K562 (cell line): ENCODE measurements around the gene KLKB1. TPM values are rescaled to one million over a fixed set of nuclear protein-coding genes. Genes with fewer than 3 reads are reported as not detected.

Experiments used
- ATAC-seq: fragments of 200-7000 bp; cut with Tn5 transposase; 3 replicates; pipeline ENCODE4 v1.9.1; 2020; ENCODE audit warnings: moderate library complexity
- BruUV-seq: library from RNA; stranded (reverse); fragments of 400-500 nt; replicated peaks from 2 replicates; lab custom pipeline; 2021; lab: Mats Ljungman, UMichigan
- CTCF ChIA-PET: fragments of 300-600 bp; formaldehyde crosslinking; extraction: SDS; loops from one replicate; lab custom pipeline; 2021; ENCODE audit warnings: low intra/inter-chr PET ratio; lab: Yijun Ruan, JAX
- POLR2A ChIA-PET: fragments of 300-600, 350-650 bp; sonication (Branson Sonifier 250); formaldehyde crosslinking; extraction: SDS; loops from one replicate; lab custom pipeline; 2021; ENCODE audit warnings: antibody characterized with exemption, inconsistent platforms; lab: Yijun Ruan, JAX
- DNase-seq, 4 experiments: peaks; one replicate each; pipeline versions ENCODE4 v3.0.0 to v3.0.0-alpha.2; 2011 to 2018; ENCODE audit warnings: low spot score in 3 of 4, mixed read lengths in 3 of 4; ENCODE audit errors: extremely low read depth in 1 of 4
- FAIRE-seq: peaks from 2 replicates; lab custom pipeline; 2011; peaks lifted over from hg19 to GRCh38; lab: Jason Lieb, UNC
- H2AFZ ChIP-seq: 2 replicates; pipeline ENCODE4 v1.6.0; 2011; ENCODE audit warnings: low read depth, low read length, control low read depth, inconsistent platforms
- H3K27ac ChIP-seq: fragments of 200-600 bp; 3 replicates; pipeline ENCODE4 v1.8.0; 2011; ENCODE audit warnings: low read depth, mild to moderate bottlenecking, control low read depth, inconsistent platforms, low read length, moderate library complexity, mixed read lengths; ENCODE audit errors: extremely low read depth
- H3K27me3 ChIP-seq, 2 experiments: fragments of 300-600 bp in 1 of 2; 2 replicates in 1 of 2; 3 replicates in 1 of 2; pipeline versions ENCODE4 v1.6.0 to v1.8.0; 2011; ENCODE audit warnings: inconsistent platforms in 2 of 2, low read length in 2 of 2, mild to moderate bottlenecking in 1 of 2, mixed read lengths in 1 of 2, moderate library complexity in 1 of 2; ENCODE audit not compliant: control insufficient read depth in 2 of 2, insufficient read depth in 2 of 2
- H3K36me3 ChIP-seq: fragments of 300-600 bp; 3 replicates; pipeline ENCODE4 v1.8.0; 2011; ENCODE audit warnings: mild to moderate bottlenecking, low read length, inconsistent platforms; ENCODE audit not compliant: control insufficient read depth, insufficient read depth
- H3K4me1 ChIP-seq, 2 experiments: fragments of 200-600 bp in 1 of 2; replicated peaks in 1 of 2; 2 replicates in 1 of 2; 3 replicates in 1 of 2; pipeline versions ENCODE4 v1.5.1 to v1.8.0; 2011; ENCODE audit warnings: inconsistent platforms in 2 of 2, low read length in 2 of 2, mild to moderate bottlenecking in 1 of 2, mixed read lengths in 1 of 2, moderate library complexity in 1 of 2; ENCODE audit not compliant: control insufficient read depth in 2 of 2, insufficient read depth in 2 of 2
- H3K4me2 ChIP-seq: 2 replicates; pipeline ENCODE4 v1.6.1; 2011; ENCODE audit warnings: low read length, control low read depth, inconsistent platforms, mixed read lengths; ENCODE audit not compliant: insufficient read depth
- H3K4me3 ChIP-seq: fragments of 200-600 bp; sonication (generic), shearing (Covaris generic); 2 replicates; pipeline ENCODE4 v1.5.1; 2016; ENCODE audit warnings: control low read depth, inconsistent platforms
- H3K79me2 ChIP-seq: fragments of 200-600 bp; 3 replicates; pipeline ENCODE4 v1.8.0; 2011; ENCODE audit warnings: low read length, inconsistent platforms; ENCODE audit not compliant: control insufficient read depth, insufficient read depth
- H3K9ac ChIP-seq, 2 experiments: 2 replicates each; pipeline versions ENCODE4 v1.6.0 to v1.6.1; 2011; ENCODE audit warnings: low read depth in 2 of 2, low read length in 2 of 2, control low read depth in 1 of 2, inconsistent platforms in 1 of 2, mild to moderate bottlenecking in 1 of 2, mixed read lengths in 1 of 2; ENCODE audit not compliant: insufficient read depth in 1 of 2
- H3K9me1 ChIP-seq: one replicate; pipeline ENCODE4 v1.6.0; 2011; ENCODE audit warnings: inconsistent platforms, mild to moderate bottlenecking, low read length, moderate library complexity; ENCODE audit not compliant: control insufficient read depth, insufficient read depth
- H3K9me3 ChIP-seq: replicated peaks from 2 replicates; pipeline ENCODE4 v1.5.1; 2011; ENCODE audit warnings: low read depth, low read length, inconsistent platforms; ENCODE audit not compliant: control insufficient read depth, insufficient read depth
- H4K20me1 ChIP-seq: replicated peaks from 2 replicates; pipeline ENCODE4 v1.6.1; 2011; ENCODE audit warnings: low read length, inconsistent platforms, mixed read lengths; ENCODE audit not compliant: control insufficient read depth, insufficient read depth
- CGGBP1 ChIP-seq: fragments of 250-450 bp; sonication (Bioruptor Pico); IDR thresholded peaks from 2 replicates; pipeline ENCODE4 v1.9.0; 2021; ENCODE audit warnings: mild to moderate bottlenecking
- JUND ChIP-seq, 2 experiments: IDR thresholded peaks; 2 replicates in 1 of 2; 3 replicates in 1 of 2; pipeline ENCODE4 v1.6.1; 2011; ENCODE audit warnings: borderline replicate concordance in 2 of 2, low read depth in 2 of 2, low read length in 2 of 2, improper control_type of control experiment in 1 of 2, missing biosample characterization in 1 of 2, missing genetic modification characterization in 1 of 2, missing genetic modification reagents in 1 of 2
- MCM3 ChIP-seq: fragments of 450-650 bp; IDR thresholded peaks from 2 replicates; pipeline ENCODE4 v1.6.1; 2016
- MITF ChIP-seq: IDR thresholded peaks from 2 replicates; pipeline ENCODE4 v1.6.1; 2014; ENCODE audit warnings: antibody characterized with exemption
- PCBP2 ChIP-seq: fragments of 200-400 bp; formaldehyde crosslinking; IDR thresholded peaks from 2 replicates; pipeline ENCODE4 v1.6.1; 2018; ENCODE audit warnings: low read length, low read depth, mild to moderate bottlenecking, moderate library complexity; ENCODE audit not compliant: poor library complexity, severe bottlenecking
- SAFB2 ChIP-seq: fragments of 200-400 bp; formaldehyde crosslinking; IDR thresholded peaks from 2 replicates; pipeline ENCODE4 v1.6.1; 2018; ENCODE audit warnings: borderline replicate concordance, low read length, low read depth, moderate library complexity; ENCODE audit not compliant: severe bottlenecking
- SAP30 ChIP-seq: fragments of 200-600 bp; sonication (generic); IDR thresholded peaks from 2 replicates; pipeline ENCODE4 v1.6.1; 2012; ENCODE audit warnings: borderline replicate concordance, low read depth, mild to moderate bottlenecking, moderate library complexity, low read length, control low read depth, inconsistent platforms; ENCODE audit not compliant: insufficient read depth, poor library complexity, severe bottlenecking
- UBTF ChIP-seq, 2 experiments: IDR thresholded peaks; 2 replicates each; pipeline ENCODE4 v1.6.1; 2012; ENCODE audit warnings: improper control_type of control experiment in 2 of 2, low read depth in 2 of 2, low read length in 2 of 2, borderline replicate concordance in 1 of 2
- ZNF511 ChIP-seq: sonication (generic); formaldehyde crosslinking; IDR thresholded peaks from 2 replicates; pipeline ENCODE4 v1.8.0; 2022; ENCODE audit warnings: mild to moderate bottlenecking, missing genetic modification reagents
- WGBS: fragments of 100-300 bp; shearing (Covaris generic); methylation state at CpG from one replicate; pipeline ENCODE4 v1.1.6; 2016; ENCODE audit warnings: low coverage, mixed read lengths; ENCODE audit not compliant: insufficient coverage; ENCODE audit errors: missing lambda C conversion rate; 5-methylcytosine and 5-hydroxymethylcytosine counted together
- in situ Hi-C: fragments of 300-500 bp; cut with MboI; formaldehyde crosslinking; loops from 4 replicates; pipeline ENCODE4 v1.15.0; 2018; ENCODE audit warnings: inconsistent platforms, mixed read lengths
- intact Hi-C: fragments of 100-400 bp; cut with micrococcal nuclease; formaldehyde crosslinking; loops from 2 replicates; pipeline ENCODE4 v1.14.2; 2022
- polyA plus RNA-seq, 8 experiments: library from polyadenylated mRNA; depleted of rRNA in 4 of 8; stranded (reverse) in 5 of 8; unstranded in 3 of 8; fragments of >200 nt; fragmentation: Nextera tagmentation in 2 of 8; fragmentation: Illumina TruSeq in 1 of 8; extraction: Ambion mirVana in 2 of 8; extraction: Trizol in 1 of 8; gene quantifications; 2 replicates each; pipeline versions ENCODE4 v1.2.1 to v1.2.3, GENCODE V29; 2011 to 2014; ENCODE audit warnings: inconsistent platforms in 1 of 8, missing spikeins in 1 of 8
- total RNA-seq, 7 experiments: library from RNA; depleted of rRNA in 6 of 7; stranded (reverse); fragments of >200 nt in 6 of 7; fragmentation: Illumina TruSeq in 2 of 7; extraction: Trizol in 2 of 7; gene quantifications; 2 replicates each; pipeline versions ENCODE4 v1.2.1 to v1.2.3, GENCODE V29; 2011 to 2021; ENCODE audit warnings: low replicate concordance in 1 of 7
- TF ChIP-seq, protein P1 (sequence below), 2 experiments: fragments of 450-650 bp; IDR thresholded peaks; 2 replicates each; pipeline ENCODE4 v1.6.1; 2018; ENCODE audit warnings: mild to moderate bottlenecking in 2 of 2, low read depth in 1 of 2; ENCODE audit not compliant: partially characterized antibody in 2 of 2

The KLKB1 gene
- total and polyA plus RNA-seq, 9 of the 15 experiments (the other 6 are each of a cell fraction or from before 2014, with no cell fraction given), result 0.27 TPM; not detected in 8

DNA sequence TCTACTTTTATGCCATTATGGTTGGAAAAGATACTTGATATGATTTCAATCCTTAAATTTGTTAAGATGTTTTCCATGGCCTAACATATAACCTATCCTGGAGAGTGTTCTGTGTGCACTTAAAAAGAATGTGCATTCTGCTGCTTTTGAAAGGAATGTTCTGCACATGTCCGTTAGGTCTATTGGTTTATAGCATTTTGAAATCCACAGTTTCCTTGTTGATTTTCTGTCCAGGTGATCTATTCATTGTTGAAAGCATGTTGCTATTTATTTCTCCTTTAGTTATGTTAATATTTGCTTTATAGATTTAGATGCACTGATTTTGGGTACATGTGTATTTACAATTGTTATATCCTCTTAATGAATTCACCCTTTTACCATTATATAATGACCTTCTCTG lies 5.7 kb upstream of the KLKB1 start:
- H3K9me1 ChIP-seq, result no peaks in the 10 kb centered on the region
- H3K4me2 ChIP-seq, result no peak overlapping the region
- no peak for DNase-seq
- H2AFZ ChIP-seq, result no peak overlapping the region
- no peak overlapping the region for H3K9ac ChIP-seq
- CTCF ChIA-PET, result no interaction called here
- no peak overlapping the region for H3K4me3 ChIP-seq
- no peak for FAIRE-seq
- H3K27me3 ChIP-seq, result no peaks in the 10 kb centered on the region
- in situ Hi-C loops, result no loop called here
- no peak overlapping the region for H3K27ac ChIP-seq
- H3K9me3 ChIP-seq, result peaks cover 2% of the 10 kb centered on the region; the same call in 1 of the 2 replicates
- intact Hi-C loops, result no loop called here
- 4% methylated on average over 1 of the region's 1 CpG for WGBS
- no TSS peak for BruUV-seq
- POLR2A ChIA-PET, result no interaction called here
- ATAC-seq, result no peak
- H3K36me3 ChIP-seq, result no peaks in the 10 kb centered on the region
- no peaks in the 10 kb centered on the region for H4K20me1 ChIP-seq
- H3K79me2 ChIP-seq, result no peaks in the 10 kb centered on the region
- H3K4me1 ChIP-seq, result no peaks in the 10 kb centered on the region
- no peak for TF ChIP-seq SAFB2
- TF ChIP-seq, protein P1, sequence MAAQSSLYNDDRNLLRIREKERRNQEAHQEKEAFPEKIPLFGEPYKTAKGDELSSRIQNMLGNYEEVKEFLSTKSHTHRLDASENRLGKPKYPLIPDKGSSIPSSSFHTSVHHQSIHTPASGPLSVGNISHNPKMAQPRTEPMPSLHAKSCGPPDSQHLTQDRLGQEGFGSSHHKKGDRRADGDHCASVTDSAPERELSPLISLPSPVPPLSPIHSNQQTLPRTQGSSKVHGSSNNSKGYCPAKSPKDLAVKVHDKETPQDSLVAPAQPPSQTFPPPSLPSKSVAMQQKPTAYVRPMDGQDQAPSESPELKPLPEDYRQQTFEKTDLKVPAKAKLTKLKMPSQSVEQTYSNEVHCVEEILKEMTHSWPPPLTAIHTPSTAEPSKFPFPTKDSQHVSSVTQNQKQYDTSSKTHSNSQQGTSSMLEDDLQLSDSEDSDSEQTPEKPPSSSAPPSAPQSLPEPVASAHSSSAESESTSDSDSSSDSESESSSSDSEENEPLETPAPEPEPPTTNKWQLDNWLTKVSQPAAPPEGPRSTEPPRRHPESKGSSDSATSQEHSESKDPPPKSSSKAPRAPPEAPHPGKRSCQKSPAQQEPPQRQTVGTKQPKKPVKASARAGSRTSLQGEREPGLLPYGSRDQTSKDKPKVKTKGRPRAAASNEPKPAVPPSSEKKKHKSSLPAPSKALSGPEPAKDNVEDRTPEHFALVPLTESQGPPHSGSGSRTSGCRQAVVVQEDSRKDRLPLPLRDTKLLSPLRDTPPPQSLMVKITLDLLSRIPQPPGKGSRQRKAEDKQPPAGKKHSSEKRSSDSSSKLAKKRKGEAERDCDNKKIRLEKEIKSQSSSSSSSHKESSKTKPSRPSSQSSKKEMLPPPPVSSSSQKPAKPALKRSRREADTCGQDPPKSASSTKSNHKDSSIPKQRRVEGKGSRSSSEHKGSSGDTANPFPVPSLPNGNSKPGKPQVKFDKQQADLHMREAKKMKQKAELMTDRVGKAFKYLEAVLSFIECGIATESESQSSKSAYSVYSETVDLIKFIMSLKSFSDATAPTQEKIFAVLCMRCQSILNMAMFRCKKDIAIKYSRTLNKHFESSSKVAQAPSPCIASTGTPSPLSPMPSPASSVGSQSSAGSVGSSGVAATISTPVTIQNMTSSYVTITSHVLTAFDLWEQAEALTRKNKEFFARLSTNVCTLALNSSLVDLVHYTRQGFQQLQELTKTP (IDR thresholded peaks at IDR 0.05; ENCODE audit: low read depth in 1 of 2, partially characterized antibody in 2 of 2), result no peak
- no peak for TF ChIP-seq JUND (IDR thresholded peaks at IDR 0.05; ENCODE audit: borderline replicate concordance, low read depth, low read length)
- TF ChIP-seq JUND (tag; IDR thresholded peaks at IDR 0.05; ENCODE audit: borderline replicate concordance, low read depth, low read length), result no peak
- TF ChIP-seq PCBP2, result no peak
- no peak for TF ChIP-seq SAP30
- no peak for TF ChIP-seq MITF
- TF ChIP-seq CGGBP1 (CRISPR knock-in tag), result no peak
- TF ChIP-seq UBTF (IDR thresholded peaks at IDR 0.05; ENCODE audit: borderline replicate concordance in 1 of 2, low read depth in 2 of 2, low read length in 2 of 2), result no peak
- TF ChIP-seq MCM3, result no peak
- no peak for TF ChIP-seq ZNF511 (CRISPR knock-in tag)
